WERI-Rb-1 (cell line): ENCODE data around the gene PSMA6.
"Not testable (repeated sequence)": the region's sequence is repeated elsewhere in the genome, so short reads cannot be mapped to it uniquely, and the experiment has no call there.

ENCODE experiments used
- DNase-seq: peaks from one replicate; pipeline ENCODE4 v3.0.0-alpha.2; 2020
- H3K27ac ChIP-seq: fragments of 250-450 bp; sonication (Bioruptor Pico); 2 replicates; pipeline ENCODE4 v1.5.1; 2020; ENCODE audit warnings: mild to moderate bottlenecking, moderate library complexity
- H3K27me3 ChIP-seq: fragments of 250-450 bp; sonication (Bioruptor Pico); 2 replicates; pipeline ENCODE4 v1.5.1; 2021; ENCODE audit warnings: mild to moderate bottlenecking, low read depth, moderate library complexity; ENCODE audit not compliant: insufficient read depth, severe bottlenecking
- H3K36me3 ChIP-seq: fragments of 250-450 bp; sonication (Bioruptor Pico); 2 replicates; pipeline ENCODE4 v1.5.1; 2020; ENCODE audit warnings: mild to moderate bottlenecking, moderate library complexity
- H3K4me3 ChIP-seq: 2 replicates; pipeline ENCODE4 v1.5.1; 2011; ENCODE audit warnings: low read depth, mild to moderate bottlenecking, control low read depth, low read length
- H3K9me3 ChIP-seq: fragments of 250-450 bp; sonication (Bioruptor Pico); 2 replicates; pipeline ENCODE4 v1.5.1; 2021; ENCODE audit warnings: mild to moderate bottlenecking, moderate library complexity; ENCODE audit not compliant: severe bottlenecking
- TF ChIP-seq, protein P1 (sequence below): IDR thresholded peaks from 2 replicates; pipeline ENCODE4 v1.5.1; 2011; ENCODE audit warnings: low read depth, mild to moderate bottlenecking, control low read depth, inconsistent platforms, low read length

PSMA6 gene

DNA sequence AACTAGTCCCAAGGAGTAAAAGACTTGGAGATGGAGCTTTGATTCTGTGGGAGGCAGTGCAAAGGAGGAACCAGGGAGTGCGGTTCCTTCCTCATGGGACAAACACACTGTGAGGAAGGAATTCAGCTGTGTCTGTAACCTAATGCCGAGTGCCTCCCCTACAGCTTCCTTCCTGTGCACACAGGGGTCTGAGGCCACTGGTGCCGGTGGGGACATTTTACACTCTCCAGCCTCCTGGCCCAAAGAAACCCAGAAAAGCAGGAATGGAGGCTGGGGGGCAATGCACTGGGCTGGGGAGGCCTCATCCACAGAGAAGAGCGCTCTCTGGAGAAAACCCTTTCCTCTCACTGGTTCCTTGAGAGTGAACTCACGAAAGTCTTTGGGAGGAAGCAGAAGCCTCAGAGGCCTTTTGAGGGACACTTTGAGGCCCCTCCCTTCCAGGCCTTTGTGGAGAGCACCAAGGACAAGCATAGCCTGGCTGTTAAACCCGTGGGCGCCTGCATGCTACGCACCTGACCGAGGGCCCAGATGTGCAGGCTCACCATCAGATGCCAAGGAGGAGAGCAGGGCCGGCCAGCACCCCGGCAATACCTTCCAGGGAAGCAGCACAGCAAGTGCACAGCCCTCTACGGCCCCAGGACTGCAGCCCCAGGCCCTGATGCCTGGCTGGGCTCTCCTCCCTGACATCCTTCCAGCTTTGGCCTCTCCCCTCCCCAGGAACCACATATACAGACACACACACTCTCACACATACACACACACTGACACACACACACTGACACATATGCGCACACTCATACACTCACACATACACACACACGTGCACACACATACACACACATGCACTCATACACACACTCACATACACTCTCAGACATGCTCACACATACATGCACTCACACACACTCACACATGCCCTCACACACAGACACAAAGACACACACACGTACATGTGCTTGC lies 60.4 kb downstream of the PSMA6 start:
- no peak for DNase-seq
- Histone ChIP-seq H3K36me3 (no peaks in the 10 kb centered on the region), H3K27ac (no peak overlapping the region), H3K4me3 (no peak overlapping the region), H3K27me3 (no peaks in the 10 kb centered on the region), H3K9me3 (no peaks in the 10 kb centered on the region)
- TF ChIP-seq, protein P1, sequence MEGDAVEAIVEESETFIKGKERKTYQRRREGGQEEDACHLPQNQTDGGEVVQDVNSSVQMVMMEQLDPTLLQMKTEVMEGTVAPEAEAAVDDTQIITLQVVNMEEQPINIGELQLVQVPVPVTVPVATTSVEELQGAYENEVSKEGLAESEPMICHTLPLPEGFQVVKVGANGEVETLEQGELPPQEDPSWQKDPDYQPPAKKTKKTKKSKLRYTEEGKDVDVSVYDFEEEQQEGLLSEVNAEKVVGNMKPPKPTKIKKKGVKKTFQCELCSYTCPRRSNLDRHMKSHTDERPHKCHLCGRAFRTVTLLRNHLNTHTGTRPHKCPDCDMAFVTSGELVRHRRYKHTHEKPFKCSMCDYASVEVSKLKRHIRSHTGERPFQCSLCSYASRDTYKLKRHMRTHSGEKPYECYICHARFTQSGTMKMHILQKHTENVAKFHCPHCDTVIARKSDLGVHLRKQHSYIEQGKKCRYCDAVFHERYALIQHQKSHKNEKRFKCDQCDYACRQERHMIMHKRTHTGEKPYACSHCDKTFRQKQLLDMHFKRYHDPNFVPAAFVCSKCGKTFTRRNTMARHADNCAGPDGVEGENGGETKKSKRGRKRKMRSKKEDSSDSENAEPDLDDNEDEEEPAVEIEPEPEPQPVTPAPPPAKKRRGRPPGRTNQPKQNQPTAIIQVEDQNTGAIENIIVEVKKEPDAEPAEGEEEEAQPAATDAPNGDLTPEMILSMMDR: no peak

DNA sequence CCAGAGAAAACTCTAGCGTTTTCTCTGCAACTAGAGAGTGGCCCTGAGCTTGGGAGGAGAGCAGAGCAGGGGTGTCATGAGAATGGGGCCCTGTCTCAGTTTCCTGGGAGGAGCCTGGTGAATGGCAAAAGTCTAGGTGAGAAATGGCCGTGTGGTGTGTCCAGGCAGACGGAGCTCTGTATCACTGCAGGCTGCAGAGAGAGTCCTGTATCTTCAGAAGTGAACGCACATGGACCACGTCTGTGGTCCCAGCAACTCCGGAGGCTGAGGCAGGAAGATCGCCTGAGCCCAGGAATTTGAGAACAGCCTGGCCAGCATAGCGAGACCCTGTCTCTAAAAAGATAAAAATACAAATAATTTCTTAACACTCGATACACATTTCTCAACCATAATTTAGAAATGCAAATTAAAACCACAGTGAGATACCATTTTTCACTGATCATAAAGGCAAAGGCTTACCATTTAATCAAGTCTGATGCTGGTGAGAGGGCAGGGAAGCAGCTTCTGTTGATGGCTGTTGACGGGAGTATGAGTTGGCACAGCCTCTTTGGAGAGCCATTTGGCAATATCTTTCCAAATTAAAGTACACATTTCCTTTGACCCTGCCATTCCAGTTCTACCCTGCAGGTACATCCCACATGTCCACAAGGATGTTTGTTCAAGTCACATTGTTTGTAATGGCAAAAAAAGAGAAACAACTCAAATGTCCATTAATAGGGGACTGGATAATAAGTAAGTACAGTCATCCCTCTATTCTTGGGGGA lies 61.4 kb downstream of the PSMA6 start:
- no peak for DNase-seq
- Histone ChIP-seq H3K36me3 (no peaks in the 10 kb centered on the region), H3K27me3 (no peaks in the 10 kb centered on the region), H3K4me3 (no peak overlapping the region), H3K27ac (no peak overlapping the region), H3K9me3 (no peaks in the 10 kb centered on the region)
- TF ChIP-seq, protein P1: no peak

DNA sequence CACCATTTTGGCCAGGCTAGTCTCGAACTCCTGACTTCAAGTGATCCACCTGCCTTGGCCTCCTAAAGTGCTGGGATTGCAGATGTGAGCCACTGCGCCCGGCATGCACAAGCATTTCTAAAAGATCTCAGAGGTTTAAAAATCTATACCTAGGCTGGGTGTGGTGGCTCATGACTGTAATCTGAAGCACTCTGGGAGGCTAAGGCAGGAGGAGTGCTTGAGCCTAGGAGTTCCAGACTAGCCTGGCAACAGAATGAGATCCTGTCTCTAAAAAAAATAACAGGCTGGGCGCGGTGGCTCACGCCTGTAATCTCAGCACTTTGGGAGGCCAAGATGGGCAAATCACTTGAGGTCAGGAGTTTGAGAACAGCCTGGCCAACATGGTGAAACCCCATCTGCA lies 63.1 kb downstream of the PSMA6 start:
- H3K27ac ChIP-seq, H3K27me3 ChIP-seq, H3K36me3 ChIP-seq, DNase-seq, H3K9me3 ChIP-seq, H3K4me3 ChIP-seq: not testable (repeated sequence)

DNA sequence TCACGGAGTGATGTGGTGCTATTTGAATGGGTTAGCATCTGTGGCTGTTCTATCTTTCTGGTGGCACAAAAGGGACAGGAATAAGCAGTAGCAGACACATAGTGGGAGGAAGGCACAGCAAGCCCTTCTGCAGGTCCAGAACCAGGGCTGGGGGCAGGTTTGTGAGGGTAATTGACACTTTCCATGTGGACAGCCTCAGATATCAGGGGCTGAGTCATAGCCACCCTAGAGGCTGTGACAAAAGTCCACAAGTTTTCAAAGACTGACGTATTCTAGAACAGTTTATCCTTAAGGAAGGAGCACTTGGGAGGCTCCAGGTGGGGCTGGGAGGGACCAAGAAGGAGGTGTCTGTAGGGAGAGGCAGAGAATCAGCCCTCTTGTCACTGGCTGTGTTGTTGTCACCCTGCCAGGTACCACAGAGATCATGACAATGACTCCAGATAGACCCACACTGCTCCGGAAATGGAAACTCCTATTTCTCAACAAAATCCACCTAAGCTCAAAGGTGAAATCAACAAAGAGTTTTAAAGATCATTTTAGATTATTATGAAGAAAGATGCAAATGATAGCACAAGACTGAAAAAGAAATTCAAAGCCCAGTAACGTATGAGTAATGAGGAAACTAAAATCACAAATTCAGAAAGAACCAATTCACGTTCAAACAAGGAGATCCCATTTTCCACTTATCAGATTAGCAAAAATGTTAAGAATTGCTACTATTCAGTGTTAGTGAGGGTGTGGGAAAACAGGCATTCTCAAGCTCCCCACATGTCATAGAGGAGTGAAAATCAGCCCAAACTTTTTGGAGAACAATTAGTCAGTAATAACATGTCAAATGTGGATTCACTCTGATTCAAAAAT lies 64.0 kb downstream of the PSMA6 start:
- no peaks in the 10 kb centered on the region for H3K27me3 ChIP-seq
- no peaks in the 10 kb centered on the region for H3K9me3 ChIP-seq
- H3K27ac ChIP-seq: no peak overlapping the region
- no peak for DNase-seq
- TF ChIP-seq, protein P1: no peak
- no peaks in the 10 kb centered on the region for H3K36me3 ChIP-seq
- no peak overlapping the region for H3K4me3 ChIP-seq

DNA sequence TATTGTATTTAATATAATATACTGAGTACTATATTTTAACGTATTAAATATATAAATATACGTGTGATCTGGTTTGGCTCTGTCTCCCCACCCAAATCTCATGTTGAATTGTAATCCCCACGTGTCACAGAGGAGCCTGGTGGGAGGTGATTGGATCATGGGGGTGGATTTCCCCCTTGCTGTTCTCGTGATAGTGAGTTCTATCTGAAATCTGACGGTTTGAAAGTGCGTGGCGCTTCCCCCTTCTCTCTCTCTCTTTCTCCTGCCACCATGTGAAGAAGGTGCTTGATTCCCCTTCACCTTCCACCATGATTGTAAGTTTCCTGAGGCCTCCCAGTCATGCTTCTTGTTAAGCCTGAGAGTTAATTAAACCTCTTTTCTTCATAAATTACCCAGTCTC lies 67.5 kb downstream of the PSMA6 start:
- DNase-seq, H3K27ac ChIP-seq, H3K36me3 ChIP-seq, H3K9me3 ChIP-seq, H3K27me3 ChIP-seq, H3K4me3 ChIP-seq: not testable (repeated sequence)

DNA sequence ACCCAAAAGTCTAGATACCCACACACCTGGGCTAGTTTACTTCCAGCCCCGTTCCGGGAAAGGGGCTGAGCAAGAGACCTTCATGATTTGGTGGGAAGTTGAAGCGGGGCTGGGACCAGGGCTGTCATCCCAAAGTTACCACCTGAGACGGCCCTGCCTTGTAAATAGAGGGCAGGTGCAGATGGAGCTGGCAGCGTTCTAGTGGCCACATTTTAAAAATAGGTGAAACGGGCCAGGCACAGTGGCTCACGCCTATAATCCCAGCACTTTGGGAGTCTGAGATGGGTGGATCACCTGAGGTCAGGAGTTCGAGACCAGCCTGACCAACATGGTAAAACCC lies 68.9 kb downstream of the PSMA6 start:
- H3K36me3 ChIP-seq: no peaks in the 10 kb centered on the region
- no peak for DNase-seq
- H3K9me3 ChIP-seq: no peaks in the 10 kb centered on the region
- H3K4me3 ChIP-seq: no peak overlapping the region
- H3K27ac ChIP-seq: no peak overlapping the region
- TF ChIP-seq, protein P1: no peak
- H3K27me3 ChIP-seq: no peaks in the 10 kb centered on the region
